Measurements from ENCODE around the gene DGKI. TPM values are rescaled to one million over a fixed set of nuclear protein-coding genes. Genes with fewer than 3 reads are reported as not detected.

Gene DGKI
- total RNA-seq = 1.7 and 4.0 TPM in 2 replicates

DNA sequence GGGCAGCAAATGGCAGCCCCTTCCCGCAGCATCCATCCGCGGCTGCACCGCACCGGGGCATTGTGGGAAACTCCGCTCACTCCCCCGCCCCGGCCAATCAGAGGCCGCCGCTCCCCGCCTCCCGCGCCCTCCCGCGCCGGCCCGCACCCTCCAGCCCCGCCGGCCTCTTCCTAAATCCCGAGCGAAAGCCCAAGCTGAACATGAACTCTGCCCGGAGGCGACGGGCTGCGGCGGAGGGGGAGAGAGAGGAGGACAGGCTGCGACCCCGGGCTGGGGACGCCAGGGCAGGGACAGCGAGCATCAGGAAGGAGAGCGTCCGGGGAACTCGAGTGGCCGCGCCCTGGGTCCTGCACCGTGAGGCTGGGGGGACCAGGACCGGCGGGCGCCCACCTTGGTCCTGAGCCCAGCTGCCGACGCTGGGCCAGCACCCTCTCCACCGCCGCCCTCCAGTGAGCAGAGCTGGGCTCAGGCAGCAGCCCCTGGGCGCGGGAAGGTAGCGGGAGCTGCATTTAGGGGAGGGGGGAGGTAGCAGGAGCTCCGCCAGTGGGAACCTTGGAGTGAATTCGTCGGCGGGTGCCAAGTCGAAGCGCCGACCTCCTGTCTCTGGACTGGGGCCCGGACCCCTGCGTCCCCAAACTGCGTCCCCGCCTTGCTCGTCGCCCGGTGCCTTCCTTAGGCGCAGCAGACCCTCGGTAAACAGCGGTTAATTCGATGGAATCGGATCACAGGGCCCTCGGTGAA is at the start of gene DGKI:
Gene DGKI (minus strand): TSS at position 148 of the 741 bp plus-strand sequence.

DNA sequence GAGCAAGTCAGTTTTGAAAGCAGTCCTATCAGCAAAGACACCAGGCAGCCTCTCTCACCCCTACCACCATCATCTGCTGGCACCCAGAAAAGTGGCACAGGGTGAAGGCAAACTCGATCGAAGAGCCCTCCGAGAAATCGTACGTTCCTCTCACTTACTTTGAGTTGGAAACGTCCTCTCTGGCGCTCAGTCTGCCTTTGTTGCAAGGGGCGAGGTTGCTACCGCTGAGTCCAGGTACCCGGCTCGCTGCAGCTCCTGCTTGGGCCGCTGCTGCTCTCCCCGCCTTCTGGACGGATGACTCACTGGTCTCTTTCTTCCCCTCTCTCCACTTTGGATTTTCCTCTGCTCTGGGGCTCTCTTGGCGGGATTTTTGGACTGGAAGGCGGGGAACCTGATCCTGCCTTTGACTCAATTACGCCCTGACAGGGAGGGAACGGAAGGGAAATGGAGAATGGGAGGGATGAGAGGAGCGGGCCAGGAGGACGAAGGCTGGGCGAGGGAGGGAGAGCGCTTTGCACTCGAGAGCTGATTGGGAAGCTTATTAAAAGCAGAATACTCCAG is 503.4 kb downstream of the DGKI start, which contains the start of gene PTN:
Gene PTN (minus strand): TSS at position 453 of the 561 bp plus-strand sequence. CDS start 88,760 bp downstream, outside the sequence.

Other genes with a start within 250 kb of the DGKI start
- 22.7 and 30.0 TPM in 2 replicates for gene CREB3L2, start 155.1 kb upstream of the DGKI start, total RNA-seq
- not detected in 2 replicates for gene AKR1D1, start 229.5 kb upstream of the DGKI start, total RNA-seq

Data from smooth muscle cell of trachea (primary cell).